Caco-2 (cell line): ENCODE results near the gene SPTA1. TPM values are rescaled to one million over a fixed set of nuclear protein-coding genes. Genes with fewer than 3 reads are reported as not detected.

Experiments
- BruUV-seq: library from RNA; stranded (reverse); fragments of 400-500 nt; replicated peaks from 2 replicates; lab custom pipeline; 2021; lab: Mats Ljungman, UMichigan
- CTCF ChIA-PET: fragments of 300-600 bp; sonication (Branson Sonifier 250); formaldehyde crosslinking; loops from one replicate; lab custom pipeline; 2022; ENCODE audit warnings: antibody characterized with exemption; lab: Charles Lee
- POLR2A ChIA-PET: fragments of 300-600 bp; sonication (Branson Sonifier 250); formaldehyde crosslinking; loops from one replicate; lab custom pipeline; 2022; ENCODE audit warnings: antibody characterized with exemption; lab: Charles Lee
- DNase-seq, 2 experiments: peaks; one replicate each; pipeline versions ENCODE4 v3.0.0 to v3.0.0-alpha.2; 2020 to 2022
- H3K27me3 ChIP-seq: replicated peaks from 2 replicates; pipeline ENCODE4 v1.6.0; 2011; ENCODE audit warnings: low read length; ENCODE audit not compliant: control insufficient read depth, insufficient read depth
- H3K36me3 ChIP-seq: 2 replicates; pipeline ENCODE4 v1.5.1; 2011; ENCODE audit warnings: low read length; ENCODE audit not compliant: control insufficient read depth, insufficient read depth
- H3K4me1 ChIP-seq: fragments of 250-450 bp; sonication (Bioruptor Pico); 2 replicates; pipeline ENCODE4 v1.5.1; 2020; ENCODE audit warnings: mild to moderate bottlenecking
- H3K4me3 ChIP-seq: 2 replicates; pipeline ENCODE4 v1.5.1; 2011; ENCODE audit warnings: low read depth, mild to moderate bottlenecking, control low read depth, low read length
- H3K9me3 ChIP-seq: fragments of 250-450 bp; sonication (Bioruptor Pico); 2 replicates; pipeline ENCODE4 v1.5.1; 2020; ENCODE audit warnings: mild to moderate bottlenecking, moderate library complexity
- H3K27ac Mint-ChIP-seq: one replicate; pipeline ENCODE4 v1.8.0; 2022; ENCODE audit warnings: mixed read lengths; ENCODE audit not compliant: unreplicated experiment
- H3K27me3 Mint-ChIP-seq: one replicate; pipeline ENCODE4 v1.8.0; 2022; ENCODE audit warnings: mixed read lengths; ENCODE audit not compliant: insufficient read depth, unreplicated experiment
- H3K36me3 Mint-ChIP-seq: one replicate; pipeline ENCODE4 v1.8.0; 2022; ENCODE audit warnings: mild to moderate bottlenecking, mixed read lengths; ENCODE audit not compliant: insufficient read depth, unreplicated experiment
- H3K4me1 Mint-ChIP-seq: one replicate; pipeline ENCODE4 v1.8.0; 2022; ENCODE audit warnings: low read depth, mixed read lengths; ENCODE audit not compliant: unreplicated experiment
- H3K4me3 Mint-ChIP-seq: one replicate; pipeline ENCODE4 v1.8.0; 2022; ENCODE audit warnings: mild to moderate bottlenecking, moderate library complexity, mixed read lengths; ENCODE audit not compliant: unreplicated experiment
- H3K9me3 Mint-ChIP-seq: one replicate; pipeline ENCODE4 v1.8.0; 2022; ENCODE audit warnings: mixed read lengths; ENCODE audit not compliant: unreplicated experiment
- CTCF ChIP-seq, 2 experiments: fragments of 200-600 bp in 1 of 2; IDR thresholded peaks; 1 replicate in 1 of 2; 2 replicates in 1 of 2; pipeline versions ENCODE4 v1.5.1 to v1.8.0; 2011 to 2022; ENCODE audit warnings: antibody characterized with exemption in 1 of 2, control low read depth in 1 of 2, inconsistent platforms in 1 of 2, low read depth in 1 of 2, low read length in 1 of 2, mild to moderate bottlenecking in 1 of 2, moderate library complexity in 1 of 2; ENCODE audit not compliant: insufficient read depth in 1 of 2, severe bottlenecking in 1 of 2, unreplicated experiment in 1 of 2
- intact Hi-C: fragments of 100-400 bp; cut with micrococcal nuclease; formaldehyde crosslinking; loops from one replicate; pipeline ENCODE4 v1.10.0; 2022; ENCODE audit not compliant: unreplicated experiment
- total RNA-seq: library from RNA; stranded (reverse); gene quantifications from 2 replicates; pipeline ENCODE4 v1.2.3, GENCODE V29; 2022

SPTA1 gene
- total RNA-seq, 1 experiment from 2014 or later: not detected

DNA sequence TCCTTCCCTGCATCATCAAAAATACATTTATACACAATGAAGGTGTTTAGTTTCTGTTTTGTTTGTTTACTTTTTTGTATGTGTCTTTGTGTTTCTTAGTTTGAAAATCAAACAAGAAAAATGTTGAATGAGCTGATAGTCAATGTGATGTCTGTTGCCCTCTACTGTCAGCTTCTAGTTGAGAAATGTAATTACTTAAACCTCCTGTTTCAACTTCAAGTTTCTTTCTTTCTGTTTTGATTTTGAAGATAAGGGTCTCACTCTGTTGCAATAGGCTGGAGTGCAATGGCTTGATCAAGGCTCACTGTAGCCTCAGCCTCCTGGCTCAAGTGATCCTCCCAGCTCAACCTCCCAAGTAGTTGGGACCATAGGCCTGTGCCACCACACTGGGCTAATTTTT lies 37.5 kb downstream of the SPTA1 start:
- Mint-ChIP-seq H3K4me1 (no peaks in the 10 kb centered on the region), H3K36me3 (no peaks in the 10 kb centered on the region), H3K27me3 (peaks cover 3% of the 10 kb centered on the region), H3K27ac (no peak overlapping the region), H3K9me3 (no peaks in the 10 kb centered on the region), H3K4me3 (no peak overlapping the region)
- no TSS peak for BruUV-seq
- POLR2A ChIA-PET: no interaction called here
- H3K9me3 ChIP-seq: no peaks in the 10 kb centered on the region
- H3K36me3 ChIP-seq: no peaks in the 10 kb centered on the region
- no peak for TF ChIP-seq CTCF (IDR thresholded peaks at IDR 0.05; ENCODE audit: insufficient read depth in 1 of 2, low read depth in 1 of 2, low read length in 1 of 2, severe bottlenecking in 1 of 2, unreplicated experiment in 1 of 2)
- intact Hi-C loops: no loop called here
- DNase-seq: no peak
- no peak overlapping the region for H3K4me3 ChIP-seq
- H3K27me3 ChIP-seq: no peaks in the 10 kb centered on the region
- CTCF ChIA-PET: no interaction called here
- no peaks in the 10 kb centered on the region for H3K4me1 ChIP-seq

GRCh38 chr1:158646465-158646864 lies 40.0 kb downstream of the SPTA1 start:
- BruUV-seq: no TSS peak
- ChIA-PET POLR2A (no interaction called here), CTCF (no interaction called here)
- no peak for DNase-seq
- TF ChIP-seq CTCF (IDR thresholded peaks at IDR 0.05; ENCODE audit: insufficient read depth in 1 of 2, low read depth in 1 of 2, low read length in 1 of 2, severe bottlenecking in 1 of 2, unreplicated experiment in 1 of 2): no peak
- H3K4me3 Mint-ChIP-seq: no peak overlapping the region
- H3K27ac Mint-ChIP-seq: no peak overlapping the region
- H3K9me3 Mint-ChIP-seq: no peaks in the 10 kb centered on the region
- no peak overlapping the region for H3K4me3 ChIP-seq
- intact Hi-C loops: no loop called here
- no peaks in the 10 kb centered on the region for H3K36me3 Mint-ChIP-seq
- H3K4me1 Mint-ChIP-seq: no peaks in the 10 kb centered on the region
- H3K36me3 ChIP-seq: no peaks in the 10 kb centered on the region
- no peaks in the 10 kb centered on the region for H3K9me3 ChIP-seq
- no peaks in the 10 kb centered on the region for H3K27me3 ChIP-seq
- no peaks in the 10 kb centered on the region for H3K27me3 Mint-ChIP-seq
- H3K4me1 ChIP-seq: no peaks in the 10 kb centered on the region

- DNase-seq: no peak
- no peak overlapping the region for H3K4me3 Mint-ChIP-seq
- H3K4me1 Mint-ChIP-seq: no peaks in the 10 kb centered on the region
- no peaks in the 10 kb centered on the region for H3K9me3 ChIP-seq
- no peaks in the 10 kb centered on the region for H3K4me1 ChIP-seq
- H3K4me3 ChIP-seq: no peak overlapping the region
- no peaks in the 10 kb centered on the region for H3K36me3 Mint-ChIP-seq
- no peaks in the 10 kb centered on the region for H3K9me3 Mint-ChIP-seq
- intact Hi-C loops: no loop called here
- H3K27me3 ChIP-seq: no peaks in the 10 kb centered on the region
- H3K36me3 ChIP-seq: no peaks in the 10 kb centered on the region
- no peak overlapping the region for H3K27ac Mint-ChIP-seq
- ChIA-PET CTCF (no interaction called here), POLR2A (no interaction called here)
- H3K27me3 Mint-ChIP-seq: no peaks in the 10 kb centered on the region
- no peak for TF ChIP-seq CTCF (IDR thresholded peaks at IDR 0.05; ENCODE audit: insufficient read depth in 1 of 2, low read depth in 1 of 2, low read length in 1 of 2, severe bottlenecking in 1 of 2, unreplicated experiment in 1 of 2)
- no TSS peak for BruUV-seq
Observed at GRCh38 chr1:158644449-158644848, 42.1 kb downstream of the SPTA1 start.
